Parathyroid adenoma (tissue), 2 donors: Measurements from ENCODE around the gene FBH1.
"Not testable (repeated sequence)": the region's sequence is repeated elsewhere in the genome, so short reads cannot be mapped to it uniquely, and the experiment has no call there.

ENCODE experiments used
- H2AFZ ChIP-seq: fragments of 300-600 bp; sonication (generic); one replicate; pipeline ENCODE4 v1.7.0; 2017; ENCODE audit warnings: antibody characterized with exemption, mild to moderate bottlenecking
- H3K27ac ChIP-seq: fragments of 300-600 bp; sonication (generic); one replicate; pipeline ENCODE4 v1.7.0; 2017
- H3K27me3 ChIP-seq: fragments of 300-600 bp; sonication (generic); one replicate; pipeline ENCODE4 v1.7.0; 2017; ENCODE audit warnings: low read length; ENCODE audit not compliant: control insufficient read depth, insufficient read depth
- H3K36me3 ChIP-seq: fragments of 300-600 bp; sonication (generic); one replicate; pipeline ENCODE4 v1.7.0; 2017; ENCODE audit warnings: low read length; ENCODE audit not compliant: control insufficient read depth, insufficient read depth
- H3K4me1 ChIP-seq: fragments of 300-600 bp; sonication (generic); one replicate; pipeline ENCODE4 v1.7.0; 2017; ENCODE audit warnings: control low read depth
- H3K4me2 ChIP-seq: fragments of 300-600 bp; sonication (generic); one replicate; pipeline ENCODE4 v1.7.0; 2017; ENCODE audit warnings: low read length
- H3K4me3 ChIP-seq: fragments of 300-600 bp; sonication (generic); one replicate; pipeline ENCODE4 v1.7.0; 2017; ENCODE audit warnings: low read depth, low read length
- H3K79me2 ChIP-seq: fragments of 300-600 bp; sonication (generic); one replicate; pipeline ENCODE4 v1.7.0; 2017; ENCODE audit warnings: control low read depth
- H3K9ac ChIP-seq: fragments of 300-600 bp; sonication (generic); one replicate; pipeline ENCODE4 v1.7.0; 2017; ENCODE audit warnings: mild to moderate bottlenecking
- H3K9me3 ChIP-seq: fragments of 300-600 bp; sonication (generic); one replicate; pipeline ENCODE4 v1.7.0; 2017; ENCODE audit warnings: low read length; ENCODE audit not compliant: control insufficient read depth
- TF ChIP-seq, protein P1 (sequence below): fragments of 300-600 bp; sonication (generic); IDR thresholded peaks from one replicate; pipeline ENCODE4 v1.7.0; 2017; ENCODE audit warnings: antibody characterized with exemption, mild to moderate bottlenecking
- donor health status: primary hyperparathyroidism.

Gene FBH1

DNA sequence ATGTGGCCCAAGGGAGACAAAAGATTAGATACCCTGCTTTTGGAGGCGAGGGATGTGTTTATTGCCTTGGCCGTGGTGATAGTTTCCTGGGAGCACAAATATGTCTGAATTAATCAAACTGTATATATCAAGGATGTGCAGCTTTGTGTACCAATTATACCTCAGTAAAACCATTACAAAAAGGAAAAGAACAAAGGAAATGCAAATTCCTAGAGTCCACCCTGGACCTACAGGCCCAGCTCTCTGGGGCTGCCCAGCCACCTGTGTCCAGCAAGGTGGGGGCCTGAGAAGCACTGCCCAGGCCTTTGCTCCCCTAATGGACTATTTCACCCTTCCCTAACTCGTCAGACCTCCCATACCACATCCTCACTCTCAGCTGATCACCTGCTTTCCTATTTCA is 20.9 kb upstream of the FBH1 start:
- Histone ChIP-seq H3K27ac (no peak overlapping the region), H3K27me3 (no peaks in the 10 kb centered on the region), H3K4me1 (no peaks in the 10 kb centered on the region), H3K4me3 (no peak overlapping the region), H3K4me2 (no peak overlapping the region), H2AFZ (no peak overlapping the region), H3K36me3 (no peaks in the 10 kb centered on the region), H3K9ac (no peak overlapping the region), H3K79me2 (no peaks in the 10 kb centered on the region), H3K9me3 (no peaks in the 10 kb centered on the region)
- TF ChIP-seq, protein P1, sequence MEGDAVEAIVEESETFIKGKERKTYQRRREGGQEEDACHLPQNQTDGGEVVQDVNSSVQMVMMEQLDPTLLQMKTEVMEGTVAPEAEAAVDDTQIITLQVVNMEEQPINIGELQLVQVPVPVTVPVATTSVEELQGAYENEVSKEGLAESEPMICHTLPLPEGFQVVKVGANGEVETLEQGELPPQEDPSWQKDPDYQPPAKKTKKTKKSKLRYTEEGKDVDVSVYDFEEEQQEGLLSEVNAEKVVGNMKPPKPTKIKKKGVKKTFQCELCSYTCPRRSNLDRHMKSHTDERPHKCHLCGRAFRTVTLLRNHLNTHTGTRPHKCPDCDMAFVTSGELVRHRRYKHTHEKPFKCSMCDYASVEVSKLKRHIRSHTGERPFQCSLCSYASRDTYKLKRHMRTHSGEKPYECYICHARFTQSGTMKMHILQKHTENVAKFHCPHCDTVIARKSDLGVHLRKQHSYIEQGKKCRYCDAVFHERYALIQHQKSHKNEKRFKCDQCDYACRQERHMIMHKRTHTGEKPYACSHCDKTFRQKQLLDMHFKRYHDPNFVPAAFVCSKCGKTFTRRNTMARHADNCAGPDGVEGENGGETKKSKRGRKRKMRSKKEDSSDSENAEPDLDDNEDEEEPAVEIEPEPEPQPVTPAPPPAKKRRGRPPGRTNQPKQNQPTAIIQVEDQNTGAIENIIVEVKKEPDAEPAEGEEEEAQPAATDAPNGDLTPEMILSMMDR: no peak

DNA sequence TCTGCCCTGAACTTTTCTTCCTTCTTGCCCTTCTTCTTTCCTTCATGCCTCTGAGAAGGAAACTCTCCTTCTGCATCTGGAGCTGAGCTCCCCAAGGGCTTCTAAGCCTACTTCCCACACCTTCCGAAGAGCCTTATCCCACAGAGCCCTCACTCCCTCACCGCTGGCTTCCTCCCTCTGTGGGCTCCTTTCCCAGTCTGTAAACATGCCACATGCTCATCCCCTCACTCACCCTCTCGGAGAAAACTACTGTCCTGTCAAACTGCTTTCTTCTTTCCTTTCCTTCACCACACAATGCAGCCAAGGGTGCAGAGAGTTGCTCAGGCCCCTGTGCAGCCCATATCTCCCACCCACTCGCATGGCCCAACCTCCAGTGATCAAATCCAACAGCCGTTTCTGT is 18.4 kb upstream of the FBH1 start:
- H3K79me2 ChIP-seq: no peaks in the 10 kb centered on the region
- H3K36me3 ChIP-seq: no peaks in the 10 kb centered on the region
- TF ChIP-seq, protein P1: no peak

DNA sequence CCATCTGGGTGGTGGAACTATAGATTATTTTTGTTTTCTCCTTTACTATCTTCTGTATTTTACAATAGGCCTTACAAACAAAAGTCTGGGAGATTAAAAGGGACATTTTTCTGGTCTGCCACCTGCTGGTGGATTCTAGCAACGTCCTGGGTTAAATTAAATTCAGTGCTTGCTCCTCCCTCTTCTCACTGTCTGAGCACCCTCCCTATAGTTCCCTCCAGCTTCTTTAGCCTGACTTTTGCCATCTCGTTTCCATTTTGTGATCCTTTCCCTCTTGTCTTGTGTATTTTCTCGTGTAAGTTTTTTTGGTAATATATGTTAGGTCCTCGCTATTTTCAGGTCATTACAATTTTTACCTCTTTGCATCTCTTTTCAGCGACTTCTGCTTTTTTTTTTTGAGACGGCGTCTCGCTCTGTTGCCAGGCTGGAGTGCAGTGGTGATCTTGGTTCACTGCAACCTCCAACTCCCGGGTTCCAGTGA is 16.5 kb upstream of the FBH1 start:
- no peaks in the 10 kb centered on the region for H3K4me1 ChIP-seq
- H3K4me2 ChIP-seq: no peak overlapping the region
- no peaks in the 10 kb centered on the region for H3K79me2 ChIP-seq
- no peaks in the 10 kb centered on the region for H3K9me3 ChIP-seq
- H3K27me3 ChIP-seq: no peaks in the 10 kb centered on the region
- no peak overlapping the region for H3K9ac ChIP-seq
- H2AFZ ChIP-seq: no peak overlapping the region
- TF ChIP-seq, protein P1: peak; percentile 80
- H3K27ac ChIP-seq: no peak overlapping the region
- H3K36me3 ChIP-seq: no peaks in the 10 kb centered on the region
- no peak overlapping the region for H3K4me3 ChIP-seq

More for the DNA sequence above, 18.4 kb upstream of the FBH1 start:
- Histone ChIP-seq H3K9ac (no peak overlapping the region), H3K27me3 (no peaks in the 10 kb centered on the region), H2AFZ (no peak overlapping the region), H3K4me3 (no peak overlapping the region), H3K9me3 (no peaks in the 10 kb centered on the region), H3K4me1 (no peaks in the 10 kb centered on the region), H3K4me2 (no peak overlapping the region), H3K27ac (no peak overlapping the region)

DNA sequence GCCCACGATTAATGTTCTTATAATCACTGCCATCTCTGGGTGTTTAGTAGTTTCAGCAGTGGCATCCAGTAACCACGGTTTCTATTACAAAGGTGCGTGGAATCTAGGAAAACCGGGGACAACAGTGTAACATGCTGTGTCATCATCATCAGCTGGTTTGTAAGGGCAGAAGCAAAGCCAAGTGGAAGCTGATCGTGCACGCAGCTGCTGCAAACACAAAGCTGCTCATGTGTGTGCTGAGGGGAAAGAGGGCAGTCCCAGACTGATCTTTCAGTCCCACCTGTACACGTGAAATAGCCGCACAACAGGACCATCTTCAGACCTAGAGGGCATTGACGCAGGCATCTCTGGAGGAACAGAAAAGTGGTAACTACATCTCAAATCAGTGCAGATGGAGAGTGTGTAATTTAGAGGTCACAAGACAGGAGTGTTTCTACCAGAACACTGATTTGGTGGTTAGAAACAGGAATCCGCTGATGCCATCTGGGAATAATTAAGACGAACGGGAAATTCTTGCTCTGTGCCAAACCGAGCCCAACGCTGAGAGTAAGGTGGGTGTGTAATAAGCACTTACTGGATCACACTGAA is 13.8 kb upstream of the FBH1 start:
- no peak overlapping the region for H3K27ac ChIP-seq
- TF ChIP-seq, protein P1: no peak

DNA sequence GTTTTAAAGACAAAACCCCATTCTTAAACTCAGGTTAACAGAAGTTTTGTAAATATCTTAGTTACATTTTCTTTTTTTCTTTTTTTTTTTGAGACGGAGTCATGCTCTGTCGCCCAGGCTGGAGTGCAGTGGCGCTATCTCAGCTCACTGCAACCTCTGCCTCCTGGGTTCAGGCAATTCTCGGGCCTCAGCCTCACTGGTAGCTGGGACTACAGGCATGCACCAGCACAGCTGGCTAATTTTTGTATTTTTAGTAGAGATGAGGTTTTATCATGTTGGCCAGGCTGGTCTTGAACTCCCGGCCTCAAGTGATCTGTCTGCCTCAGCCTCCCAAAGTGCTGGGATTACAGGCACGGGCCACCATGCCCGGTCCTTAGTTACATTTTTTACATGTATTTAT is 13.0 kb upstream of the FBH1 start:
- H3K4me2 ChIP-seq, H3K4me3 ChIP-seq, H3K4me1 ChIP-seq, H3K36me3 ChIP-seq, H2AFZ ChIP-seq, H3K9ac ChIP-seq, H3K27me3 ChIP-seq, H3K27ac ChIP-seq, H3K79me2 ChIP-seq, H3K9me3 ChIP-seq: not testable (repeated sequence)

More for the DNA sequence above, 13.8 kb upstream of the FBH1 start:
- Histone ChIP-seq H3K9ac (no peak overlapping the region), H3K4me3 (no peak overlapping the region), H3K9me3 (no peaks in the 10 kb centered on the region), H3K36me3 (no peaks in the 10 kb centered on the region), H3K4me2 (no peak overlapping the region), H3K4me1 (no peaks in the 10 kb centered on the region), H2AFZ (no peak overlapping the region), H3K27me3 (no peaks in the 10 kb centered on the region), H3K79me2 (no peaks in the 10 kb centered on the region)
